RCC 7860 (cell line): ENCODE results near the gene DSC3.

Source experiments
- DNase-seq: peaks from one replicate; pipeline ENCODE4 v3.0.0-alpha.2; 2015; ENCODE audit warnings: low spot score
- FAIRE-seq: peaks from 2 replicates; lab custom pipeline; 2012; peaks lifted over from hg19 to GRCh38; lab: Jason Lieb, UNC

DSC3 gene

DNA sequence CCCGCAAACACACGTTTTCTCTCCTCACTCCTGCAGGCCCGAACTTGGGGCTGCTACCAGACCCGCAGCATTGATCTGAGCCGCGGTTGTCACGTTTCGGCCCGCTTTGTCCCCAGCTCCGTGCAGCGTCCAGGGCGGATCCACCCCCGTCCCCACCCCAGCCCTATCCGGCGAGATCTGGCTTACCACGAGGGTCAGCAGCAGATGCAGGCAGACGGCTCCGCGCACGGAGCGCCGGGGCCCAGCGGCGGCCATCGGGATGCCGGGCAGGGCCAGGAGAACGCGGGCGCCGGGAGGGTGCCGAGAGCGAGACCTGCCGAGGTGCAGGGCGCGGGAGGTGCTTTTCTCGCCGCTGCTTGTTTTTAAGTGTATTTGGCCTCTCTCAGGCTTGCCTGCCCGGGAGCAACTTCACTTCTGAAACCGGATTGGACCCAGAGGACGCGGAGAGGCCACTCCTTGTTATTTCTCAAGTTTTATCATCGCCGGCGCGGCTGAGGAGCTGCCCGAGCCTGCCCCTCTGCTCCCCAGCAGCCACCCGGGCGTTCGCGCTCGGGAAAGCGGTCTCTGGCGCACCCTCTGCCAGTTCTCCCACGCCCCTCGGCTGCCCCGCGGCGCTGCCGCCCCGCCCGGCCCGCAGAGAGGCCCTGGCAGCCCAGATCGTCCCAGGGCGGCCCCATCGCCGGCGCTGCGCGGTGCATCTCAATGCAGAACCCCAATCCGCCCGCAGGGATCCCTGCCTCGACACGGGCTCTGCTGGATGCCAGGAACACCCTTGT is at the start of gene DSC3:
Gene DSC3, minus strand, starts transcription at position 337 of the 776 bp plus-strand sequence. Its CDS starts 82 bp downstream, at position 255.
- FAIRE-seq, result no peak
- DNase-seq, result no peak

DNA sequence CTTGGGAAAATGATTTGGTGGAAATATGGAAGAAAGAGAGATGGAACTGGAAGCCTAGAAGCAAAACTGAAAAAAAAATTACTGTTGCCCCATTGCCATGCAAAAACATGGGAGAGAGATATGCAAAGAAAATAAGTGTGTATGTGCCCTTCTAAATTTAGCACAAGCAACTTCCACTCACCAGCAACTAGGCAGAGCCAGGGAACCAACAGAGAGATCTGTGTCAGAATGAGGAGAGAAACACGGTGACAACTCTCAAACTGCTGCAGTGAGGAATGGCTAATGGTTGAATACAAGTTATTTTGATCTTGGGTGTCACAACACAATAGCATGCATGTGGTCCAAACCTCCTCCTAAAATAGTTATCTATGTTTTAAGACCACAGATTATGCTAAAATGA is 48.8 kb upstream of the DSC3 start:
- DNase-seq (no peak), FAIRE-seq (no peak)

DNA sequence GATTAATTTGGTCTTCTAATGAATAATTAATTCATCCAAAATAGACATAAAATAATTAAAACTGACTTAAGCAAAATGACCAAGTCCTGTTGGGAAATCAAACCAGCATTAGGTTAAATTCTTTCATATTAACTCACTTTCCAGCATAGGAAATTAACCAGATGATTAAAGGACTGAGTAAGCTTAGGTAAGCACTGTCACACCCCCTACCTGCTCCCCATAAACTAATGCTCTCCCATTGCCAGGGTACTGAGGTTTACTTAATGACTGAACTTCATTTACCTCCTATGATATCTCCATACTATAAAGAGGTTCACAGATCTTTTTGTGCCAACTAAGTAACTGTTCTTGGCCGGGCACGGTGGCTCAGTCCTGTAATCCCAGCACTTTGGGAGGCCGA is 46.0 kb upstream of the DSC3 start:
- no peak for DNase-seq
- no peak for FAIRE-seq

DNA sequence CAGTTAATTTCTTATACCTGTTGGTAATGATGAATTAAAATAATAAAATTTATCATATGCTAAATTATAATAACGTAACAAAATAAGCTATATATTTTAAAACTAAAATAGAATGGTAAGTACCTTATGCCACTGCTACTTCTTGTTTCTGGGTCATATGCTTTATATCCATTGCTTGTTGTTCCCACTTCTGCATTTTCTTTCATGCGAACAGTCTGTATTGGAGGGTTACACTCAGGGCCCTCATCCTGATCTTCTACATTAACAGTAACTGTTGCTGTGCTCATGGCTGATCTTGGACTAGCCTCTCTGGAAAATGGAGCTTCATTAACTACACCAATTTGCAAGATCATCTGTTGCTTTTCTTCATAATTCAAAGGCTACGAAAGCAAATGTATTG is 37.4 kb upstream of the DSC3 start:
- FAIRE-seq, result no peak

DNA sequence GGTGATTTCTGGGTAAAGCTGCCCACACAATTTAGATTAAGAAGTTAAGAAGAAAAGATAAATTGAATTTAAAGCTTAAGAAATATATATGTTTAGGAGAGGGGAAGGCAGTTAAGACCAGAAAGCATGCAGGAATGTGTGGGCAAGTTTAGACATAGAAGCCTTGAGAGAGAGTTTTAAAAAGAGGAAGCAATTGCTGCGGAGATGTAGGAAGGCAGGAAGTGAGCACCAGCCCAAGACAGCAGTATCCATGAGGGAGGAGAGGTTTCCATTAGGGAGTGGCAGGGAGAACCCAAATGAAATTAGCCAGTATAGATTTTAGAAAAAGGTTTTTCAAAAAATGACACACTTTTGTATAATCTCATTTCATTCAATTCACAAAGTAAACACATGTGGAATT is 35.3 kb upstream of the DSC3 start:
- DNase-seq (no peak), FAIRE-seq (no peak)

More for the DNA sequence above, 37.4 kb upstream of the DSC3 start:
- DNase-seq, result no peak

DNA sequence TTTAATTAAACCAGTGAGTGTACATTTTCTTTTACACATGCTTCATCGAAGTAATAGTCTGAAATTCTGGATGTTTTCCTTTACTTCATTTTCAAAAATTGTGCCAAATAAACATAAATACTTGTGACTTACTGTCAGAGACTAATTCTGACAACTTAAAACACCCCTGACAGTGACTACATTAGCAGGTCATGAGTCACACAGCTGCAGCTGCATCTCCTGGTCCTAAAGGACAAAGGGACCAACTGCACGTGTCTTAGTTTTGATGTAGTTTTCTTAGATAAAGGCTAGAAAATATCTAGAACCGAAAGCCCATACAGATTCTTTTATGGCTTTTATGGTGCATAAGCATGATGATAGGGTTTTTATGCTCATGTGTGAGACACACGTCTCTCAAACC is 29.6 kb upstream of the DSC3 start:
- no peak for DNase-seq
- no peak for FAIRE-seq

DNA sequence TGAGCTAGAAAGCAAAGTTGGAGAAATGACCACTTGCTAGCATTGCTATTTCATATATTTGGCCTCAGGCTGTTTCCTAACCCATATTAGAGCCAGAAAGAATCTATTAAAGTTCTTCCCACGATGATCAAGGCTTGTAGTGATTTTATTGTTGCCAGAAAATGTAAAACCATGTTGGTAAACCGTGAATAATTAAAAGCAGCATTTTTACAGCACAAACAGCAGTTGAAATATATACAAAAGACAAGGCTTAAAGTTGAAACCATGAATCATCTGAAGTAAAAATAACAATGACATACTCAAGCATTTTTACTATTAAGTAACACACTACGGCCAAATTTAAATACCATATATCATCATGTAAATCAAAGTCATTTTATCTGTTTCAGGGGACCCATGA is 27.7 kb upstream of the DSC3 start:
- FAIRE-seq (no peak), DNase-seq (no peak)

DNA sequence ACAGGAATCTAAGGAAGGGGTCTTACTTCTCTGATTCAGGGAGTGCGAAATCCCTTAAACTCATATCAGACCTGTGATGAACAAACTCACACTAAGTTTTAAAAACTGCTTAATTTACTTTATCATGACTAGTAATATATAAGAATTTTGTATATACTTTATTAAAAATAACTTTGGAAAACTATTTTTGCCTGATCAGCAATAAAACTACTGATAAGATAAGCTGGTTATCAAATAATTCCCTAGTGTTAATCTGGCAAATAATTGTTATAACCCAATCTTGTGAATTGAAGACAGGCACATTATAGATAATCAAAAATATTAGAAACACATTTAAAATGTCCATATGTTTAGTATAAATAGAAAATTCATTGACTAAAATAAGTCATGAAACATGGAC is 23.7 kb upstream of the DSC3 start:
- no peak for FAIRE-seq

DNA sequence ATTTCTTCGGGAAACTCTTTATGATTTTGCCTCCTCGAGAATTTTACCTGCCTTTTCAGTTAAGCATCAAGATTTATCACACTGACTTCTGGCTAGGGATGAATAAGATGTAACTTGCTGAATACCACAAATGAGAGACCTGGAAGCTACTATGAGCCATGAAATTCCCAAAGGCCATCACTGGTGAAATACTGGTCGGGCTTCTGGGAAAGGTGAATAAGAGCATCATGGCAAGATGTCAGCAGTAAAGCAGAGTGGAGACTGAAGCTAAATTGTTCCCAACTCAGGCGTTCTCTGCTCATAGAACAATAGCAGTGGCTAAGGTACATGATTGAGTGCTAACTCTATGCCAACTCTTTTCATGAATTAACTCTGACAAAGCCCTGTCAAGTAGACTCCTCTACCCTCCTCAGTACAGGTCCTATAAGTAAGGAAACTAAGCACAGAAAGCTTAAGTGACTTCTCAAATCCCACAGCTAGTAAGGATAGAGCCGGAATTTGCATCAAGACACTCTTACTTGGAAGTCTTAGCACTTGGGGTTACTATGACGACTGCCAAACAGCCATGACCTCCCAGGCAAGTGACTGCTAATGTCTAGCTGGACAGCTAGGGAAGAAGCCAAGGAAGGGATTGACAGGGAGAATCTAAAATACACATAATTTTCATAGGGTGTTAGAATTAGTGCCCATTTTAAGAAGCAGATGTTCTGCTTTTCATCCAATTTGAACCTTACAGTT is 22.7 kb upstream of the DSC3 start:
- DNase-seq (no peak), FAIRE-seq (no peak)

More for the DNA sequence above, 23.7 kb upstream of the DSC3 start:
- no peak for DNase-seq

DNA sequence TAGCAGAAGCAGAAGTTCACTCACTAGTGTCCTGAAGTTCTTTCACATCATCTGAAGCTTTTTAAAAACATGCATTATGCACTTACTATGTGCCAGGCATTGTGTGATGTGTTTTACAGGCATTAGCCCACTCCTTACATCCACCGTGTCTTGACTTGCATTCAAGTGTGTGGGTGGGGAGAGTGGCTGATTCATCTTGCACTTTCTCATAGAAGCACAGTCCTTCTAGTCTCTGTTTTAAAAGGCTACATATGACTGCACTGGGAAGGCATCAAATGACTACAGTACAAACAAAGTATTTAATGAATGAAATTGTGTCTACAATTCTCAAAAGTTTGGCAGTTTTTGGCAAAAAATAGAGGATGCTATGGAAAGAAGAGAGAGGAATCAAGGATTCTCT is 21.6 kb upstream of the DSC3 start:
- DNase-seq (no peak), FAIRE-seq (no peak)

DNA sequence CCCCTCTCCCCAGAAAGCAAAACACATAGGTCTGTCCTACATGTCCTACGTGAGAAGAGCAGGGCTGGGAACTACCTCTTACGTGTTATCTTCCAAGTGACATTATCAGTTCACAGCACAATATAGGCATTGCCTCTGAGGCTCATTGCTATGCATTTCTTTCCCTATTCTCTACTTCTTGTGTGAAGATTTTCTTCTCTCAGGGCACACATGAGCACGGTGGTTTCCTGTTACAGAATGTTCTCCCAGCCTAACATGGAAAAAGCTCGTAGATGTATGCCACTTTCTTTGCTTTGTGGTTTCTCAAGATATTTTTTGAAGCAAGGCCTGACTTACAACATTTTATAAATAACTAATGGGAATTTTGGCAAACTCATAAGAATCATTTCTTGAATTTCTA is 19.4 kb upstream of the DSC3 start:
- FAIRE-seq (no peak), DNase-seq (no peak)

DNA sequence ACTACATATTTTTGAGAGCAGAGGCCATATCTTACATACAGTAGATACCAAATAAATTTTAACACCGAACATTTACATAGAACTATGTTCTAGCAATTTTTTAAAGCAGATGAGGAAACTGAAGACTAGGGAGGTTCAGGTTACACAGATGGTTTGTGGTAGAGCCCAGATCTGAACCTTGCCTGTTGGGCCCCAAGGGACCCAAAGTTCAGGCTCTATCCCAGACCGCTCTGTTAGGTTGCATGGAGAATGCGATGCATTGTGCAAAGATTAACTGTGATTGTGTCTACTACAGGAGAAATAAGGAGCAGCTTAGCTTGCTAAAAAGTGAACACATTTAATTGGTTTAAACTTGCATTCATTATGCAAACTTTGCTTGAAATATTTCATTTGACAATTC is 16.4 kb upstream of the DSC3 start:
- FAIRE-seq (no peak), DNase-seq (no peak)

DNA sequence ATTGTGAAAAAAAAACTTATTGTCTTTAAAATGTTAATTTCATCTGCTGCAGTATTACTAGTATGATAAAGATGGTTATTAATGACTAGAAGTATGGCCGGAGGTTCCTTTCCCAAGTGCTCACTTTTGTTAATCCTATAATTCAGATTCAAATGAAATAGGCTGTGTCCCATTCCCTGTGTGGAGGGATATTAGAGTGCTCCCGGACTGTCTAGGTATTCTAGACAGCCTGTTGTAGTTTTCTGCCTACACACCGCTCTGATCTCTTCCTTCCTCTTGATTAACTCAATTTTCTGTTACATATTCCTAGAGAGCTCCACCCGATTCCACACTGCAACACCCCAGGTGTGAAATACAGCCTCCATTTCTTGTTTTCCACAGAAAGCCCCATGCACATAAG is 15.4 kb upstream of the DSC3 start:
- FAIRE-seq (no peak), DNase-seq (no peak)

DNA sequence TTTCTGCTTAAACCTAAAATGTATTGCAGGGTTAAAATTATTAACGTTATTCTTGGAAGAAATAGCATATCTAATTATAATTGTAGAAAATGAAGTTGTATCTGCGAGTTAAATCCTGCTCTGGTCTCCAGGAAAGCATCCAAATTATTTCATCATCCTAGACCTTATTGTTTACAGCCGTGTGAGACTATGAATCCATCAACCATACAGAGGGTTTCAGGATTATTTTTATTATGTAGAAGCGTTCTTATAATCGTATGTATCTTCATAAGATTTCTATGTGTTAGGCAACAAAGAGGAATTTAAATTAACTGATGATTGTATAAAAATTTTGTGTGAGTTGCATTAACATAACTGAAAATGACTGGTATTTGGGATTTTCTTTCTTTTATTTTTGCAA is 14.5 kb upstream of the DSC3 start:
- DNase-seq (no peak), FAIRE-seq (no peak)

DNA sequence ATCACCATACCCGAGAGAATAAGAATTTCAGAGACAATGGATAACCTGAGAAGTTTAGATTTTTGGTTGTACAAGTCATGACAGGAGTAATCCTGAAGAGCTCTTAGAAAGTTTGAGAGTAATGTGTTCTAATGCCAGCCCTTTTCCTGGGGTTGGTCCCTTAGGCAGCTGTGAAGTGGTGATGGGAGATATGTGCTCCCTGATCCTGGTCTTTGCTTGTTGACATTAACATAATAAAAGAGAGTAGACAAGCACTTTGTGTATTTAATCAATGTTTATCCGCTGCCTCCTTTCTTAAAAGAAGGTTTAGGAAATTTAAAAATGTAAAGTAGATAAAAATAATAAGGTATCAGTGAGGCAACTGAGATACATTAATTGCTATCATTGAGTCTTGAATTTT is 13.8 kb upstream of the DSC3 start:
- no peak for DNase-seq
- no peak for FAIRE-seq

DNA sequence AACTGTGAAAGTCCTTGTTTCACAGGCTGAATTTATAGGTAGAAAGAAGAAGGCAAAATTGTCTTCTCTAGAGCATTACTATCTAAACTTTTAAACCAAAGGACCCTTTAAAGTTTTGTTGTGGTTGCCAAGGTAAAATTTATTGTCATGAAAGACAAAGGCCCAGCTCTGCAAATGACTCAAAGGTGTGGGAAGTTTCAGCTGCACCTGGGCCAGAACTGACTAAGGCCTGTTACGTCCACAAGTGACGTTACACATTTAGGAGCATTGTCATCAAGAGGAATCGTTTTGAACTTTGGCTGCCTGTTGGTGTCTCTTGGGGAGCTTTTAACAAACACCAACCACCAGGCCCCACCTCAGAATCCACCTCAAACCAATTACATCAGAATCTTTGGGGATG is 8.1 kb upstream of the DSC3 start:
- FAIRE-seq, result no peak
- DNase-seq, result no peak

DNA sequence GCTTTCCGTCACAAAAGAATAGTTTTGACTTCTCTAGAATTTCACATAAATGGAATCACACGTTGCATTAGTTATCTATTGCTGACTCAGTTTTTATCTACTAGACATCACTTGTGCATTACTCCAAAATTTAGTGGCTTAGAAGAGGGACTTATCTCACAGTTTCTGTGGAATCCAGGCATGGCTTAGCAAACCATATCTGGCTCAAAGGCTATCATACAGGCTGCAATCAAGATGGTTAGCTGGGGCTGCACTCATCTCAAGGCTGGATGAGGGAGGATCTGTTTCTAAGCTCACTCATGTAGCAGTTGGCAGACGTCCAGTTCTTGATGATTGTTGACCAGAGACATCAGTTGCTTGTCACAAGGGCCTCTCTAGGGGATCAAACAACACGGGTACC is 6.6 kb upstream of the DSC3 start:
- FAIRE-seq, result no peak
- DNase-seq, result no peak

DNA sequence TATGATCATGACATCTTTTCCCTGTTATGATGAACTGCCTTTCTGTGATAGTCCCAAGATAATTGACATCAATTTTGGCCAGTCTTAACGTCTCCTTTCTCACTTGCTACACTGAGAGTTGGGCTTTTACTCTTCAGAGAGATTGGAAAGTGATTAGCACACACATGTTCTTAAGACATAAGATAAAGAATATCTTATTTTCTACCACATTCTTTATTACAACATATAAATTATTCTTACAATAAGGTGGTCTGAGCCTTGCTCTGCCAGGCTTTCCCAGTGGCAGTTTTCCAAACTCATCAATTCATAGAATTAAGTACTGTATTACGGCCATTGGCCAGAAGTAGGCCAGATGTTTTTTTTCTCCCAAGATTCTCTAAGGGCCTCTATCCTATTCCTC is 5.7 kb upstream of the DSC3 start:
- DNase-seq (no peak), FAIRE-seq (no peak)

DNA sequence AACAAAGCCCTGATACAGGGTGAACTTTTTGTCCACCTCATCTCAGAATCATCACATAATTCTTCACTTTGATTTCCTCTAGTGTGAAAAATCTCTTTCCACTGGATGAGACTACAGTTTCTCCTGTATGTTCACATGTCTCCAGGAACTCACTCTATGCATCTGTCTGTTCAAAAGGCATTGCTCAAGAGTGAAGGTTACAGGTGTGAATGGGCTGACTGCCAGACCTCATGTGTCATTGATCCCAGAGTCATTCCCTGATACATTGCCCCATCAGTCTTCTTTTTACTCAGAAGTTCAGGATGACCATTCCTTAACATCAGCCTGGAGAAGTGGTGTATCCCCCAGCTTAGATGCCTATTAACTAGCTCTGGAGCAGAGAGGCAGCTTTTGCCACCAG is 4.4 kb upstream of the DSC3 start:
- no peak for FAIRE-seq

DNA sequence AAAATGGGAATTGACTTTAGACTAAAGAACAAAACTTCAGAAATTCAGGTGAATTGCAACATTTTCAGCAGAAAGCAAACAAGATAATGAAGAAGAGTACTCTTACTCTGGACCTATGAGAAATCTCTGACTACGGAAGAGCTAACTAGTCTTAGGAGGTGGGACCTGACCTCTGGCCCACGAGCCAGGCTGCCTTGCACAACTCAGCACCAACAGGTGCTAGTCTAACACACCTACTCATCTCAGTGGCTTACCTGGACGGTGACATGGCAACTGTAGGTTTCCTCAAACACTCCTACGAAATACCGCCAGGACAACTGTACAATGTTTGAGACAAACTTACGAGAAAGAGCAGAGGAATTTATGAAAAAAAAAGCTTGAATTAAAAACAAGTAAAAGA is 3.1 kb upstream of the DSC3 start:
- no peak for FAIRE-seq
- DNase-seq, result no peak

More for the DNA sequence above, 4.4 kb upstream of the DSC3 start:
- no peak for DNase-seq

DNA sequence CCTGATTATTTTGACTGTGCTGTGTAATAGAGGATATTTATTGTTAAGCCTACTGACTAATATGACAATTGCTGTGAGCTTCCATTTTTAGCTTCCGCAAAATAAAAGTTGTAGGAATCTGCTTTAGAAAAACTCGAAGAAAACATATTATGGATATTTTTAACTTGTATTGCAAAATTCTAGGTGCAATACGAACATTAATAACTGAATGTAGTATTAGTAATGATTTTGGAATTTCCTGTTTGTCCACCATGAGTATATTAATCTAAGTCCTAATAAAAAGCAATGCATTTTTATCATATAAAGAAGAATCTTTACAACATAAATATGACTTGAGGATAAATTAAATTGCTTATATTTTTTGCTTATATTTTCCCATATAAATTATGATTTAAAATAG is 2.4 kb upstream of the DSC3 start:
- FAIRE-seq, result no peak
- DNase-seq, result no peak

DNA sequence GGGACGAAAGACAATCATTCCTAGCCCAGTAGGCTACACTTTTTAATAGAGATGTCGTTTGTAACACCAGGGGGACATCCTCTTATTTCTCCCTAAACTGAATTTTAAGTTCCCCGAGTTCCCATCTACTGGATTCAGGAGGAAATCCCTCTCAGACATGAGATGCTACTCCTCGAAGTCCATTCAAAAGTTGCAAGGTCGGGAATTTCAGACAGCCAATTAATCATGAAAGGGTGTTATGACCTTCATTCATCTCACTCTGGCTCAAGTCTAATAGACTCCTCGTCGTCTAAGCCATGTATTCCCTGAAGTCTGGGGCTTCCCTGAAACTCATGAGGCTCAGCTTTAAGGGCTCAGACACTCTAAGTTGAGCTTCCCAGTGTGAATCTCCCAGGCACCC is 1.2 kb upstream of the DSC3 start:
- FAIRE-seq, result no peak

DNA sequence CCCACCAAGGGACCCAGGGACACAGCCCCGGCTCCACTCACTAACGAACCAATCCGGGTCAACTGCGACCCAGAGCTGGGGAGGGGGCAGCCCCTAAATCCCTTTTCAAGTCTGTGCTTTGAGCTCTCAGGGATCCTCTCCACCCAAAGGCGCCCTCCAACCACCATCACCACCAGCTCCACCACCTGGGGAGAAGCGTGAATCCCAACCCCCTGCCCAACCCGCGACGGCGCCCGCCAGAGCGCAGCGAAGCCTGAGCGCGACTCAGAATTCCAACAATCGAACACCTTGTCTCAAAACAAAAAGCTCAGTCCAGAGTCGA is 497 bp downstream of the DSC3 start:
- DNase-seq (no peak), FAIRE-seq (no peak)

More for the DNA sequence above, 1.2 kb upstream of the DSC3 start:
- no peak for DNase-seq
